ENCODE data around the gene REPIN1.

GRCh38 chr7:150388306-150388705 is 19.7 kb downstream of the REPIN1 start:
- no peak for TF ChIP-seq EZH2 (IDR thresholded peaks at IDR 0.05; ENCODE audit: borderline replicate concordance, insufficient read depth, low read depth, low read length, poor library complexity, severe bottlenecking)
- TF ChIP-seq CTCF (IDR thresholded peaks at IDR 0.05) = no peak
